HL-60/S4 treated with retinoic acid at 250 ng/mL for 4 days and 3 days (cell line): ENCODE results near the gene MUS81.
"Not testable (repeated sequence)": the region's sequence is repeated elsewhere in the genome, so short reads cannot be mapped to it uniquely, and the experiment has no call there.

Experiments
- in situ Hi-C: fragments of 300-500 bp; cut with MboI; formaldehyde crosslinking; loops from 2 replicates; pipeline ENCODE4 v1.7.0; 2022; ENCODE audit warnings: low sequenced_read_pairs

The MUS81 gene

GRCh38 chr11:65847746-65848145 lies 12.5 kb upstream of the MUS81 start:
- in situ Hi-C loops, result no loop called here

DNA sequence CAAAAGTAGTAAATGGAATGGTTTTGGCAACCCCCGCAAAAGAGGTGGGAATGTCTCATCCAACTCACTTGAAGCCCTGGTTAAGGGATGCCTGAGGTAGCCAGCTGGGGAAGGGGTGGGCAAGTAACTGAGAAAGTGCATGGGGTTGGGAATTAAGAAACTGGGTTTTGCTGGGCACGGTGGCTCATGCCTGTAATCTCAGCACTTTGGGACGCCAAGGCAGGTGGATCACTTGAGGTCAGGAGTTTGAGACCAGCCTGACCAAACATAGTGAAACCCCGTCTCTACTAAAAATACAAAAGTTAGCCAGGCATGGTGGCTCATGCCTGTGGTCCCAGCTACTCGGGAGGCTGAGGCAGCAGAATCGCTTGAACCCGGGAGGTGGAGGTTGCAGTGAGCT lies 11.5 kb upstream of the MUS81 start:
- in situ Hi-C loops, result not testable (repeated sequence)

GRCh38 chr11:65849366-65849765 lies 10.9 kb upstream of the MUS81 start:
- in situ Hi-C loops, result no loop called here

- in situ Hi-C loops, result no loop called here
Measured at GRCh38 chr11:65849771-65850216, 10.4 kb upstream of the MUS81 start.

DNA sequence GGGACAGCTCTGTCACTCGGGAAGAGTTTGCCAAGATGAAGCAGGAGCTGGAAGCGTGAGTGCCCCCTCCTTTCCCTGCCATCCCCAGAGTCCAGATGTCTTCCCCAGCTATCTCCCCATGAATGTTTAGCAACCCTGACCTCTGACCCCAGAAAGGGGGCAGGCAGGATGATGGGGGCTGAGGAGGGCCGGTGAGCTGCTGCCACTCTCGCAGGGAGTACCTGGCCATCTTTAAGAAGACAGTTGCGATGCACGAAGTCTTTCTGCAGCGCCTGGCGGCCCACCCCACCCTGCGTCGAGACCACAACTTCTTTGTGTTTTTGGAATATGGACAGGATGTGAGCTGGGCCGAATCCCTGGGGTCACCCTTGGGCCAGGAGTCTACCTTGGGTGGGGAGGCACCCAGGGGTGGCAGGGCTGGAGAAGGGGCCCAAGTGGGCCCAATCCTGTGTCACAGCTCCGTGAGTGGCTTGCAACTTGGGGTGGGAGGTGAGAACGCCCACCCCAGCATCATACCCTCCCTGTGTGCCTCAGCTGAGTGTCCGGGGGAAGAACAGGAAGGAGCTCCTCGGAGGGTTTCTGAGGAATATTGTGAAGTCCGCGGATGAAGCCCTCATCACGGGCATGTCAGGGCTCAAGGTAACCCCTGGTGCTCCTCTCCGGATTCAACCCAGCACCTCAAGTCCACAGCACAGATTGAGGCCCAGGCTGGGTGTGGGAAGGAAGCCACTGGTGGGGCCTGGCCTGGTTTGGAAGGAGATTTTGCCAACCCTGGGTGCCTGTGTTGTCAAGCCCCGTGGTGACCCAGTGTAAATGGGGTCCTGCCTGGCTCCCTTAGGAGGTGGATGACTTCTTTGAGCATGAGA lies 9.8 kb upstream of the MUS81 start:
- in situ Hi-C loops, result no loop called here

GRCh38 chr11:65851083-65851579 lies 9.1 kb upstream of the MUS81 start:
- in situ Hi-C loops, result no loop called here

GRCh38 chr11:65851811-65852507 lies 8.3 kb upstream of the MUS81 start:
- in situ Hi-C loops, result no loop called here

- in situ Hi-C loops, result no loop called here
Measured at GRCh38 chr11:65852508-65853245, 7.6 kb upstream of the MUS81 start.

- in situ Hi-C loops, result no loop called here
Measured at GRCh38 chr11:65853246-65853979, 6.8 kb upstream of the MUS81 start.

DNA sequence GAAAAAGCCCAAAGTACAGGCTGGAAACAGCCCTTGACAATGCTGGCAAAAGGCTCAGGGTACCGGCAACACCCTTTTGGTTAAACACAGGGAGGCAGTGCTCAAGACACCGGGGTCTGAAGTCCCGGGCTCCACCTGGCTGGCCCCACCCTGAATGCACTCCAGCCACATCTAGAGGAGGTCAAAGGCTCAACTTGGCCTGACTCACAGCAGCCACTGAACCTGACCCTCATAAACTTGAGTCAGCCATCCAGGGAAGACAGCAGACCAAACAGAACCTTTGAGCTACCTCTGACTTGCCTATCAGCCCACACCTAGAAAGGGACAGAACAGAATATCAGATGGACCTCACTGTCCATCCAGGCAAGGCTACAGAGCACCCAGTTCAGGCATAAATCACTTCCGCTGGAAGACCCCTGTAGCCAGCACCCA lies 6.1 kb upstream of the MUS81 start:
- in situ Hi-C loops, result no loop called here

GRCh38 chr11:65854852-65855837 lies 5.1 kb upstream of the MUS81 start:
- in situ Hi-C loops, result no loop called here

DNA sequence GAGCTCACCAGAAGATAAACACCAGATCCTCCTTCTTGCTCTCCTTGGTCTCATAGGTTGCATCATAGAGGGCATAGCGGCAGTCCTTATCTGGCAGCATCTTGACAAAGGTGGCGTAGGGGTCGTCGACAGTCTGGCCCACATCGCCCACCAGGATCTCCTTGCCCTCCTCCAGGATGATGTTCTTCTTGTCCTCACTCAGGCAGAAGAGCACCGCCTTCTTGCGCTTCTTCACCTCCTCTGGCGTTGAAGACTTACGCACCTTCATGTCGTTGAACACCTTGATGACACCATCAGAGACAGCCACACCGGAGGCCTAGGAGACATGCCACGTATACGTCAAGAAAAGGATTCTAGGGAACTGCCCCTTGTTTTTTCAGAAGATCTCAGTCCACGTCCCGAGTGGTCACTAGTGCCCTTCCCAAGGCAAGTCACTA lies 4.3 kb upstream of the MUS81 start:
- in situ Hi-C loops, result no loop called here

DNA sequence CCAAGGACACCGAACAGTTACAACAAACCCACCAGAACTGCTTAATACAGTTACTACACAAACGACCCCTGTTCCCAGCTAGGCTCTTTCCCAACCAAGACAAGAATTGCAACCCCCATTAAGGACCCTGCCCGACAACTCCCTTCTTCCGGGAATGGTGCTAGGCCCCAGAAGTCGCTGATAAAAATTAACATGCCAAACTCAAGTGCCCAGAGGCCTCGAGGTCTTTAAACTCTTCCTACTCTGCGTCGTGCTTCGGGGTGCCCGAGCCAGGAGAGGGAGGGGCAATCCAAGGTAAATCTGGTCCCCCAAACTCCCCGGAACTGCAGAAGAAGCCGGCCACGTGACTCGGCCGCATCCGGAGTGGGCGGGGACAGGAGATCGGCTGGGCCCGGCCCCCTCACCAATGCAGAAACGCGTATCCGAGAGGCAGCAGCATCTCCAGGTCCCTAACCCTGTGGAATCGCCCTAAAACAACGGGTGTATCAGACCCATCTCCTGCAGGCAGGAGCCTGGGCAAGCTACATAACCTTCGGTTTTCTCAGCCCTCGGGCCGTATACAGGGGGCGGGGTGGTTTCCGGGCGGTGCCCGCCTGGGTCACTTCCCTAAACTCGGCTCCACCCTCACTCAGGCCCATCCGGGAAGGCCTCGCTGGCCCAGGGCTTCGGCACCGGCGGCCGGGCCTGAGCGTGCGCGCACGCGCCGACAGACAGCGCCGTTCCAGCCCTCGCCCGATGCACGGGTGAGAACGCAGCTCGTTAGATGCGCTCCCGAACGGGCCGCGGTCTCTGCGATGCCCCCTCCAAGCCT lies 3.3 kb upstream of the MUS81 start:
- in situ Hi-C loops, result no loop called here

DNA sequence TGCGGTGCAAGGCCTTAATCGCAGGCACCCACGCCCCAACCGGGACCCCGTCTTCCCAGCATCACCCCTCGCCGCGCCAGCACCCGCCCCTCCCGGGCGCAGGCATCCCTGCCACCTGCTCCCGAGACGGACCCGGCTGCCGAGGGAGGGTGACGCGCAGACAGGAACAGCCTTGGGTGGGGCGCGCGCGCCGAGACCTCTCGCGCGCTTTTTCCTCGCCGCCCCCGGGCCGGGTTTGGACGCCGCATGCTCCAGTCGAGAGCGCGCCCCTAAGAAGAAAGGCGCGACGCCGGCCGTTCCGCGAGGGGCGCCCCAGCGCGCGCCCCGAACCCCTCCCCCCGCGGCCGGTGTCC lies 2.8 kb upstream of the MUS81 start:
- in situ Hi-C loops, result no loop called here

- in situ Hi-C loops, result no loop called here
Measured at GRCh38 chr11:65857853-65858680, 2.2 kb upstream of the MUS81 start, which contains the start of gene CFL1. TSS of gene CFL1 (minus strand) at chr11:65858180. CDS start at chr11:65858099, 81 bp downstream.

GRCh38 chr11:65858681-65859087 lies 1.5 kb upstream of the MUS81 start:
- in situ Hi-C loops, result no loop called here

- in situ Hi-C loops, result no loop called here
Measured at GRCh38 chr11:65859095-65859811, 980 bp upstream of the MUS81 start.
